Breast epithelium (tissue), 4 donors: ENCODE measurements around the gene PRPF6. TPM values are rescaled to one million over a fixed set of nuclear protein-coding genes. Genes with fewer than 3 reads are reported as not detected.
"Not testable (repeated sequence)": the region's sequence is repeated elsewhere in the genome, so short reads cannot be mapped to it uniquely, and the experiment has no call there.

Experiments
- DNase-seq, 2 donors: peaks; one replicate each; pipeline ENCODE4 v3.0.0-alpha.2; 2019; ENCODE audit warnings: low spot score in 2 of 2
- H3K27ac ChIP-seq, 2 donors: fragments of 200-600 bp; sonication (generic) in 1 of 2; one replicate each; pipeline ENCODE4 v1.5.1; 2016 to 2019; ENCODE audit warnings: mild to moderate bottlenecking in 1 of 2
- H3K27me3 ChIP-seq, 2 donors: fragments of 200-600 bp; sonication (generic) in 1 of 2; one replicate each; pipeline versions ENCODE4 v1.5.1 to v1.6.0; 2017 to 2019; ENCODE audit warnings: control low read depth in 1 of 2, mild to moderate bottlenecking in 1 of 2
- H3K36me3 ChIP-seq: fragments of 200-600 bp; one replicate; pipeline ENCODE4 v1.5.1; 2019
- H3K4me1 ChIP-seq, 2 donors: fragments of 200-600 bp; sonication (generic); one replicate each; pipeline ENCODE4 v1.5.1; 2016 to 2019; ENCODE audit warnings: control low read depth in 1 of 2
- H3K4me3 ChIP-seq, 3 donors: fragments of 200-600 bp; sonication (generic); 1 replicate in 2 of 3; 2 replicates in 1 of 3; pipeline ENCODE4 v1.5.1; 2016 to 2019; ENCODE audit warnings: mild to moderate bottlenecking in 3 of 3, moderate library complexity in 2 of 3
- H3K9me3 ChIP-seq, 2 donors: fragments of 200-600 bp; sonication (generic) in 1 of 2; one replicate each; pipeline ENCODE4 v1.5.1; 2016 to 2019; ENCODE audit warnings: control low read depth in 1 of 2
- POLR2A ChIP-seq: fragments of 450-650 bp; IDR thresholded peaks from one replicate; pipeline ENCODE4 v1.6.1; 2016; ENCODE audit warnings: antibody characterized with exemption, mild to moderate bottlenecking, moderate library complexity
- POLR2AphosphoS5 ChIP-seq, 3 donors: sonication (generic); formaldehyde crosslinking; IDR thresholded peaks; one replicate each; pipeline ENCODE4 v1.6.1; 2017; ENCODE audit warnings: antibody characterized with exemption in 3 of 3
- intact Hi-C: fragments of 100-400 bp; cut with DNase I; formaldehyde crosslinking; loops from one replicate; pipeline ENCODE4 v1.15.1; 2023; ENCODE audit warnings: low total_unique reads
- total RNA-seq, 3 donors: library from RNA; depleted of rRNA; stranded (reverse); fragments of >200 nt; gene quantifications; one replicate each; pipeline ENCODE4 v1.1.0, GENCODE V29; 2016
- TF ChIP-seq, protein P1 (sequence below), 3 donors: fragments of 450-650 bp; IDR thresholded peaks; one replicate each; pipeline ENCODE4 v1.5.1; 2016 to 2017; ENCODE audit warnings: antibody characterized with exemption in 3 of 3, mild to moderate bottlenecking in 3 of 3, moderate library complexity in 3 of 3

The PRPF6 gene
- total RNA-seq, 3 donors from 2014 or later: 53.9 to 67.5 (median 59.6) TPM

DNA sequence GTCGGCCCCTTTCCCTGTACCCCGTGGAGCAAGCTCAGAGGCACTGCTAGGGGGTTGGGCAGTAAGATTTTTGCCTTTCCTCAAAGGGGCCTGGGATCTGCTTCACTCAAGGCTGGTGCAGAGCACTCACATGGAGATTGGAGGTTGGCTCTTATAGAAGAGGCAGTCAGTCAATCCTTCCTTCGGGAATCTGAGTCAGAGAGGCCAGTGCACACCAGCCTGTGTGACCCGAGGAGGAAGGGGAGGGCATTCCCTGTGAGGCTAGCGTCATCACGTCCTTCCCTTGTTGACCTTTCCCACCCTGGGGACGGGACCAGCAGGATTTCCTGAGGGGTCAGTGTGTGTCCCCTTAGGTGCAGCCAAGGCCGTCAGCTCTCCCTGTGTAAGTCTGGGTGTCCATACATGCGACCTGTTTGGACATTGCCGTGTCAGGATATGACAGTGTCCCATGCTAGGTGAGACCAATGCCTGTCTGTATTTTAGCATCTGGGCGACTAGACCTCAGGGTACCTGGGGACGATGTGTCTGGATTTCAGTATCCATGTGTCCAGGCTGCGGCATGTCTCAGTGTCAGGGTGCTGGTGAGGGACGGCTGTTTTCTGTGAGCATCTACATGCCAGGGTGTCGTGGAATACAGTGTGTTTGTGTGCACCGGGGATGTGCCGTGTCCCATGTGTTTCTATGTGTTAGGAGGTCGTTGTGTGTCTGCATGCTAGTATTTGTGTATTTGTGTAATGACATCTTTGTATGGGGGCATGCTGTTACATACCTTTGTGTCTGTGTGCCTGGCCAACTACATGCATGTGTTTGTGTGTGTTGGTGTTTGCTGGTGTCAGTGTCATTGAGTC lies 8.4 kb upstream of the PRPF6 start:
- peak in 1 of 2 donors; percentile 17 for DNase-seq
- no peaks in the 10 kb centered on the region for H3K27me3 ChIP-seq
- intact Hi-C loops: loop anchor here (5.0 to 10.0 kb wide), 2 partner anchors 78 to 435 kb away; partner anchors contain the start of genes DNAJC5 and PTK6
- H3K4me1 ChIP-seq: peaks cover 0 to 10% of the 10 kb centered on the region in 2 donors
- H3K4me3 ChIP-seq: no peak overlapping the region
- H3K27ac ChIP-seq: no peak overlapping the region
- TF ChIP-seq, protein P1, sequence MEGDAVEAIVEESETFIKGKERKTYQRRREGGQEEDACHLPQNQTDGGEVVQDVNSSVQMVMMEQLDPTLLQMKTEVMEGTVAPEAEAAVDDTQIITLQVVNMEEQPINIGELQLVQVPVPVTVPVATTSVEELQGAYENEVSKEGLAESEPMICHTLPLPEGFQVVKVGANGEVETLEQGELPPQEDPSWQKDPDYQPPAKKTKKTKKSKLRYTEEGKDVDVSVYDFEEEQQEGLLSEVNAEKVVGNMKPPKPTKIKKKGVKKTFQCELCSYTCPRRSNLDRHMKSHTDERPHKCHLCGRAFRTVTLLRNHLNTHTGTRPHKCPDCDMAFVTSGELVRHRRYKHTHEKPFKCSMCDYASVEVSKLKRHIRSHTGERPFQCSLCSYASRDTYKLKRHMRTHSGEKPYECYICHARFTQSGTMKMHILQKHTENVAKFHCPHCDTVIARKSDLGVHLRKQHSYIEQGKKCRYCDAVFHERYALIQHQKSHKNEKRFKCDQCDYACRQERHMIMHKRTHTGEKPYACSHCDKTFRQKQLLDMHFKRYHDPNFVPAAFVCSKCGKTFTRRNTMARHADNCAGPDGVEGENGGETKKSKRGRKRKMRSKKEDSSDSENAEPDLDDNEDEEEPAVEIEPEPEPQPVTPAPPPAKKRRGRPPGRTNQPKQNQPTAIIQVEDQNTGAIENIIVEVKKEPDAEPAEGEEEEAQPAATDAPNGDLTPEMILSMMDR (IDR thresholded peaks at IDR 0.05): no peak
- TF ChIP-seq POLR2A: no peak
- TF ChIP-seq POLR2AphosphoS5 (IDR thresholded peaks at IDR 0.05): no peak
- no peaks in the 10 kb centered on the region for H3K36me3 ChIP-seq
- no peaks in the 10 kb centered on the region for H3K9me3 ChIP-seq

DNA sequence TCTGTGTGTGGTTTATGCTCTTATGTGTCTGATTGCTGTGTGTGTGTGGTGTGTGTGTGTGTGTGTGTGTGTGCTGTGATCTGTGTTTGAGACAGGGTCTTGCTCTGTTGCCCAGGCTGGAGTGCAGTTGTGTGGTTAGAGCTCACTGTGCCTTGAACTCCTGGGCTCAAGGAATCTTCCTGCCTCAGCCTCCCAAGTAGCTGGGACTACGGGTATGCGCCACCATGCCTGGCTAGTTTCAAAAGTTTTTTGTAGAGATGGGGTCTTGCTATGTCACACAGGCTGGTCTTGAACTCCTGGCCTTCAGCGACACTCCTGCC lies 7.8 kb upstream of the PRPF6 start:
- intact Hi-C loops: loop anchor here (5.0 to 10.0 kb wide), 2 partner anchors 78 to 436 kb away; partner anchors contain the start of genes DNAJC5 and PTK6
- peak in 1 of 2 donors; percentile 16 for DNase-seq
- Histone ChIP-seq H3K36me3 (no peaks in the 10 kb centered on the region), H3K27ac (peak overlapping the region in 1 of 2 donors; percentile 54), H3K4me1 (peaks cover 0 to 9% of the 10 kb centered on the region in 2 donors), H3K27me3 (no peaks in the 10 kb centered on the region), H3K9me3 (no peaks in the 10 kb centered on the region), H3K4me3 (no peak overlapping the region)
- no peak for TF ChIP-seq POLR2A
- no peak for TF ChIP-seq POLR2AphosphoS5 (IDR thresholded peaks at IDR 0.05)
- TF ChIP-seq, protein P1 (IDR thresholded peaks at IDR 0.05): no peak

DNA sequence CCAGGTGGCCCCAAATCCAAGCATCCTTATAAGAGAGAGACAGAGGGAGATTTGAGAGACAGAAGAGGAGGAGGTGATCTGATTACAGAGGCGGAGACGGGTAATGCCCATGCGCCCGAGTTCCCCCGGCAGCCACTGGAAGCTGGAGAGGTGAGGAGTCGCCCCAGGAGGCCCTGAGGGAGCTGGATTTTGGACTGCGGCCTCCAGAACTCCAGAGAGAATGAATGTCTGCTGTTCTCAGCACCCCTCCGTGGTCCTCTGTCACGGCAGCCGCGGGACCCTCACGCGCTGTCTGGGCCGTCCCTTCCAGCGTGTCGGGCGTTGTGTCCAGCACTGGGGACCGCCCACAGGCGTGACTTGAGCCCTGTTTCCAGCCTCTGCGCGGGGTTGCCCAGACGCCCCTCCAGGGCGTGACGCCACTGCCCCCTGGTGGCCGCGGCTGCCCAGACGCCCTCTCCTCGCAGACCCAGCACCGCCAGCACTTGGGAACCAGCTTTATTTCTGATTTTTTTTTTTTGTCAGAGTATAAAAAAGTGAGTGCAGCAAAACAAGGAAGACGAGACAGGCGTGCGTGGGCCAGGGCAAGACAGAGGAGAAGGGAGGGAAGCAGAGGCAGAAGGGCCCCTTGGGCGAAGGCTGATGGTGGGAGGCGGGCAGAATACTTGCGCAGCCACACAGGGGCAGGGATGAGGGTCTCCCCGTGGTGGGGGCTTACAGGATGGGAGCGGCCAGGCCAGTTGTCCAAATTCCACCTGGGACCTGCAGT lies 7.1 kb upstream of the PRPF6 start:
- H3K27ac ChIP-seq: peak overlapping the region; percentile 54 to 58
- TF ChIP-seq, protein P1 (IDR thresholded peaks at IDR 0.05): peak; percentile 87 to 97 (median 97)
- TF ChIP-seq POLR2A (no peak), POLR2AphosphoS5 (IDR thresholded peaks at IDR 0.05) (peak in 2 of 3 donors; percentile 20 to 41)
- H3K4me1 ChIP-seq: peaks cover 0 to 8% of the 10 kb centered on the region in 2 donors
- peak overlapping the region; percentile 15 to 60 (median 42) for H3K4me3 ChIP-seq
- DNase-seq: peak; percentile 76 to 91
- no peaks in the 10 kb centered on the region for H3K27me3 ChIP-seq
- intact Hi-C loops: loop anchor here (5.0 to 10.0 kb wide), 2 partner anchors 79 to 437 kb away; partner anchors contain the start of genes DNAJC5 and PTK6
- H3K9me3 ChIP-seq: no peaks in the 10 kb centered on the region
- no peaks in the 10 kb centered on the region for H3K36me3 ChIP-seq

DNA sequence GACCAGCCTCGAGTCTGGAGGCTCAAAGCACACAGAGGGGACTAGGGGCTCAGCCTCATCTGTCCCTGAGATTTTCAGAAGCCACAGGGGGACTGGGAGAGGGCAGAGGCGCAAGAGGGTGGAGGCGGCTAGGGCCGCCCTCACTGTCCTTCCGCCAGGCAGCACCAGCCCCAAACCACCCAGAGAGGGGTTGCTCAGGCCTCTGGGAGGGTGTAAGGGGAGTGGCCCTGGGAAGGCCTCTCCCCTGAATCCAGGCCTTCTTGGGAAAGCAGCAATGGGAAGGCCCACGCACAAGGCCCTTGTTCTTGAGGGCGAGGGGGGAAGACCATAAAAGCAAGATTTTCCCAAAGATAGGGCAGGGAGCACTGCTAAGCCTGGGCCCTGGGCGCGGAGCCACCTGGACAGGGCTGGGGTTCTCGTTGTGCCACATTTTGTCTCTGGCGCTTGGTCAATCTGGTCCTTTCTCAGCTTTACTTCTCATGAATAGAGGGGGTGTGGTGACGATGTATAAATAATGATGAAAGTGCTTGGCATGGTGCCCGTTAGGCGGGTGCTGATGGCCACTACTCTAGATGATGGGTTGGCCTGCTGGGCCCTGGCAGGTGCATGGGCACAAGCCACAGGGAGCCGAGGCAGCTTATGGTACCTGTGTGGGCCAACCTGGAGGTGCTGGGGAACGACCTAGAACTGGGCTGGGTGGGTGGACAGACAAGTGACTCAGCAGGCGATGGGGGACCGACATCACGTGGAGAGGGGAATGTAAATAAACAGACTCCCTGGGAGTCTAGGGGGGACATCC lies 6.3 kb upstream of the PRPF6 start:
- no peaks in the 10 kb centered on the region for H3K36me3 ChIP-seq
- no peak overlapping the region for H3K4me3 ChIP-seq
- TF ChIP-seq, protein P1 (IDR thresholded peaks at IDR 0.05): no peak
- no peak for TF ChIP-seq POLR2A
- TF ChIP-seq POLR2AphosphoS5 (IDR thresholded peaks at IDR 0.05): no peak
- H3K27me3 ChIP-seq: no peaks in the 10 kb centered on the region
- peak overlapping the region; percentile 35 to 54 for H3K27ac ChIP-seq
- intact Hi-C loops: loop anchor here (5.0 to 10.0 kb wide), 2 partner anchors 80 to 437 kb away; partner anchors contain the start of genes DNAJC5 and PTK6
- peak in 1 of 2 donors; percentile 40 for DNase-seq
- H3K9me3 ChIP-seq: no peaks in the 10 kb centered on the region
- peaks cover 0 to 6% of the 10 kb centered on the region in 2 donors for H3K4me1 ChIP-seq

DNA sequence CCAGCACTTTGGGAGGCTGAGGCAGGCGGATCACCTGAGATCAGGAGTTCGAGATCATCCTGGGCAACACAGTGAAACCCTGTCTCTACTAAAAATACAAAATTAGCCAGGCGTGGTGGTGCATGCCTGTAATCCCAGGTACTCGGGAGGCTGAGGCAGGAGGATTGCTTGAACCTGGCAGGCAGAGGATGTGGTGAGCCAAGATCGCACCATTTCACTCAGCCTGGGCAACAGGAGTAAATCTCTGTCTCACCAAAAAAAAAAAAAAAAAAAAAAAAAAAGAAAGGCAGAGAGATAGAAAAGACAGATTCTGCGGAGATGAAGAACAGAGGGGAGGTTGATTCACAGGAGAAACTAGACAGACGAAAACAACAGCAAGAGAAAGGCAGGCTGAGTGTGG lies 4.4 kb upstream of the PRPF6 start:
- peak in 1 of 2 donors; percentile 15 for DNase-seq
- H3K9me3 ChIP-seq, H3K4me3 ChIP-seq, H3K27ac ChIP-seq, H3K27me3 ChIP-seq, H3K36me3 ChIP-seq: not testable (repeated sequence)
- intact Hi-C loops: loop anchor here (10.0 kb wide), 1 partner anchor 82 kb away; the partner anchor contains the start of gene DNAJC5
- H3K4me1 ChIP-seq: peaks cover 7 to 17% of the 10 kb centered on the region in 2 donors
